Thyroid gland (tissue), 4 donors: ENCODE data around the gene FNDC5. TPM values are rescaled to one million over a fixed set of nuclear protein-coding genes. Genes with fewer than 3 reads are reported as not detected.

Source experiments
- DNase-seq, 2 donors: peaks; one replicate each; pipeline ENCODE4 v3.0.0-alpha.2; 2019
- H3K27ac ChIP-seq, 3 donors: fragments of 200-600 bp; sonication (generic); 1 replicate in 2 of 3; 2 replicates in 1 of 3; pipeline ENCODE4 v1.5.1; 2016 to 2019; ENCODE audit warnings: mild to moderate bottlenecking in 1 of 3, moderate library complexity in 1 of 3
- H3K27me3 ChIP-seq: fragments of 200-600 bp; sonication (generic); one replicate; pipeline ENCODE4 v1.5.1; 2019
- H3K36me3 ChIP-seq, 2 donors: fragments of 200-600 bp; sonication (generic); one replicate each; pipeline ENCODE4 v1.5.1; 2016 to 2019
- H3K4me1 ChIP-seq, 2 donors: fragments of 200-600 bp; sonication (generic); one replicate each; pipeline ENCODE4 v1.5.1; 2017 to 2019
- H3K4me3 ChIP-seq, 3 donors: fragments of 200-600 bp; sonication (generic); replicated peaks in 1 of 3; 1 replicate in 2 of 3; 2 replicates in 1 of 3; pipeline ENCODE4 v1.5.1; 2016; ENCODE audit warnings: mild to moderate bottlenecking in 1 of 3
- H3K9me3 ChIP-seq: fragments of 200-600 bp; sonication (generic); one replicate; pipeline ENCODE4 v1.5.1; 2017
- POLR2A ChIP-seq, 2 donors: fragments of 450-650 bp; IDR thresholded peaks; one replicate each; pipeline ENCODE4 v1.6.1; 2017; ENCODE audit warnings: antibody characterized with exemption in 2 of 2, mild to moderate bottlenecking in 2 of 2, moderate library complexity in 1 of 2
- whole genome bisulfite sequencing, 2 donors: methylation state at CpG; one replicate each; pipeline ENCODE4 v1.1.5; 2017; 5-methylcytosine and 5-hydroxymethylcytosine counted together
- intact Hi-C: fragments of 100-400 bp; cut with DNase I; formaldehyde crosslinking; loops from one replicate; pipeline ENCODE4 v1.15.1; 2023
- total RNA-seq, 4 donors: library from RNA; depleted of rRNA; stranded (reverse); fragments of >200 nt; gene quantifications; one replicate each; pipeline ENCODE4 v1.2.3, GENCODE V29; 2016
- TF ChIP-seq, protein P1 (sequence below), 6 experiments: fragments of 200-600 bp in 3 of 6; fragments of 450-650 bp in 3 of 6; sonication (generic) in 3 of 6; IDR thresholded peaks; one replicate each; pipeline ENCODE4 v1.5.1; 2016 to 2019; ENCODE audit warnings: antibody characterized with exemption in 6 of 6, mild to moderate bottlenecking in 2 of 6, inconsistent platforms in 1 of 6, moderate library complexity in 1 of 6

FNDC5 gene
- total RNA-seq, 4 donors from 2014 or later, result 0.27 to 4.0 (median 1.5) TPM

DNA sequence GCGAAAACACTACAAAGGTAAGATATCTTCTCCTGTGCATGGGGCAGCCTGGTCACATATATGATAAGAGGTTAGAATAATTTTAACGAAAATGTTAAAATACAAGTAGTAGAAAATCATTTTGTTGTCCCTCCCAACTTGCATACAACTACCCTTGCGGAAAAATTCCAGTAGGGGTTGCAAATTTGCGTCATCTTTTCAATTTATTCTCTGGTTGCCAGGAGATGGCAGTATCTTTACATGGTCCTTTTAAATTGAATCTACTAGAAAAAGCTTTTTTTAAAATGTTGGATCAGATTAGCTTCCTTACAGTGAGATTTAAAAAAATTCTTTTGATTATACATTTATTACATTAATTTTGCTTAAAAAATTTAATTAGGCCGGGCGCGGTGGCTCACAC is 42.4 kb downstream of the FNDC5 start:
- Histone ChIP-seq H3K27me3 (no peaks in the 10 kb centered on the region), H3K36me3 (peaks cover 43 to 48% of the 10 kb centered on the region in 2 donors), H3K4me1 (peaks cover 0 to 16% of the 10 kb centered on the region in 2 donors), H3K9me3 (no peaks in the 10 kb centered on the region), H3K27ac (no peak overlapping the region), H3K4me3 (no peak overlapping the region)
- intact Hi-C loops, result no loop called here
- WGBS, 2 donors, result 94 to 95% methylated on average over 7 of the region's 7 CpGs
- no peak for TF ChIP-seq POLR2A (IDR thresholded peaks at IDR 0.05)
- TF ChIP-seq, protein P1, sequence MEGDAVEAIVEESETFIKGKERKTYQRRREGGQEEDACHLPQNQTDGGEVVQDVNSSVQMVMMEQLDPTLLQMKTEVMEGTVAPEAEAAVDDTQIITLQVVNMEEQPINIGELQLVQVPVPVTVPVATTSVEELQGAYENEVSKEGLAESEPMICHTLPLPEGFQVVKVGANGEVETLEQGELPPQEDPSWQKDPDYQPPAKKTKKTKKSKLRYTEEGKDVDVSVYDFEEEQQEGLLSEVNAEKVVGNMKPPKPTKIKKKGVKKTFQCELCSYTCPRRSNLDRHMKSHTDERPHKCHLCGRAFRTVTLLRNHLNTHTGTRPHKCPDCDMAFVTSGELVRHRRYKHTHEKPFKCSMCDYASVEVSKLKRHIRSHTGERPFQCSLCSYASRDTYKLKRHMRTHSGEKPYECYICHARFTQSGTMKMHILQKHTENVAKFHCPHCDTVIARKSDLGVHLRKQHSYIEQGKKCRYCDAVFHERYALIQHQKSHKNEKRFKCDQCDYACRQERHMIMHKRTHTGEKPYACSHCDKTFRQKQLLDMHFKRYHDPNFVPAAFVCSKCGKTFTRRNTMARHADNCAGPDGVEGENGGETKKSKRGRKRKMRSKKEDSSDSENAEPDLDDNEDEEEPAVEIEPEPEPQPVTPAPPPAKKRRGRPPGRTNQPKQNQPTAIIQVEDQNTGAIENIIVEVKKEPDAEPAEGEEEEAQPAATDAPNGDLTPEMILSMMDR (IDR thresholded peaks at IDR 0.05), result peak in 1 of 6 experiments; percentile 8
- no peak for DNase-seq

DNA sequence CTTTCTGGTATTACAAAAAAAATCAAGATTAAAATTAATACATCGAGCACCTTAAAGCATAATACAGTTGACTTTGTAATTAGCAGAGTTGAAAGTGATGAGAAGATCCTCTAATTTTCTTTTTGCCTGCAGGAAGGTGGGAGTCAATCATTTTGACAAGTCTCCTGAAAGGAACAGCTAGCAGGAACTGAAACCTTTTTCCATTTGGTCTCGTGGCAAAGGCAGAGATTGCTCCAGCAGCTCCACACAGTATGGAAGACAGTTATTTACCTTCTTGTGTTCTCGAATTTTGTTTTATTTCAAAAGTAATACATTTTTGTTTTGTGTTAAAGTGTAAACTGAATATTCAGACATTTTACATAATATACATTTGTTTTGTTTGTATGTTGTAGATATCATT is 45.5 kb downstream of the FNDC5 start:
- 86 to 92% methylated on average over 3 of the region's 3 CpGs for WGBS, 2 donors
- H3K36me3 ChIP-seq, result peaks cover 33% of the 10 kb centered on the region in 2 donors

DNA sequence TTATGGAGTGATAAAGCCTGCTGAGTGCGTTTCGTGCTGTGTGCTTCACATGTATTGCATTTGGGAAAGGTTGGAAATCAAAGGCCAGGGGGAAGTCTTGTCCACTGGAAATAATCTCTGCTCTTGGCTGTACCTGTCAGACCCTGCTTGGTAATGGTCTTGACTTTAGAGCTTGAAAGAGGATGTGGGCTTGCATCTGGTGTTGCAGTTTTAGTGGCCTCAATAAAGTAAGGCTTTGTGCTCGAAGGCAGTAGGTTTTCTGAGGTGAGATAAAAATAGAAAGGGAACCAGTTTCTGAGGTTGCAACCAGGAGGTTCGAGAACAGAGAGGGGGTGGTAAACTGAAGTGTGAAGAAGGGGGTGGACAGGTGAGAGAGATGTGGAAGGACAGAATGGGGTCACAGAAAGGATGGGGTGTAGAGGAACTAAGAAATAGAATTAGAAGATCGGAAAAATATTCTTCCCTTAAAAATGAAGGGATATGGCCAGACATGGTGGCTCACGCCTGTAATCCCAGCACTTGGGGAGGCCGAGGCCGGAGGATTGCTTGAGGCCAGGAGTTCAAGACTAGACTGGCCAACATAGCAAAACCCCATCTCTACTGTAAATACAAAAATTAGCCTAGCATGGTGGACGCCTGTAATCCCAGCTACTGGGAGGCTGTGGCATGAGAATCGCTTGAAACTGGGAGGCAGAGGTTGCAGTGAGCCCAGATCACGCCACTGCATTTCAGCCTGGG is 51.7 kb downstream of the FNDC5 start:
- intact Hi-C loops, result no loop called here
- 70 to 73% methylated on average over 11 of the region's 11 CpGs for WGBS, 2 donors
- TF ChIP-seq POLR2A (IDR thresholded peaks at IDR 0.05), result no peak
- TF ChIP-seq, protein P1 (IDR thresholded peaks at IDR 0.05), result no peak
- H3K9me3 ChIP-seq, result no peaks in the 10 kb centered on the region
- H3K4me1 ChIP-seq, result peaks cover 25 to 41% of the 10 kb centered on the region in 2 donors
- DNase-seq, result no peak
- H3K4me3 ChIP-seq, result peak overlapping the region in 2 of 3 donors; percentile 70 to 73
- no peaks in the 10 kb centered on the region for H3K36me3 ChIP-seq
- peak overlapping the region; percentile 86 to 95 (median 91) for H3K27ac ChIP-seq
- no peaks in the 10 kb centered on the region for H3K27me3 ChIP-seq

More for the DNA sequence above, 45.5 kb downstream of the FNDC5 start:
- no peak for DNase-seq
- H3K27ac ChIP-seq, result no peak overlapping the region
- no peaks in the 10 kb centered on the region for H3K27me3 ChIP-seq
- intact Hi-C loops, result no loop called here
- H3K4me1 ChIP-seq, result peaks cover 0 to 11% of the 10 kb centered on the region in 2 donors
- no peak overlapping the region for H3K4me3 ChIP-seq
- TF ChIP-seq, protein P1 (IDR thresholded peaks at IDR 0.05), result no peak
- no peak for TF ChIP-seq POLR2A (IDR thresholded peaks at IDR 0.05)
- H3K9me3 ChIP-seq, result no peaks in the 10 kb centered on the region

DNA sequence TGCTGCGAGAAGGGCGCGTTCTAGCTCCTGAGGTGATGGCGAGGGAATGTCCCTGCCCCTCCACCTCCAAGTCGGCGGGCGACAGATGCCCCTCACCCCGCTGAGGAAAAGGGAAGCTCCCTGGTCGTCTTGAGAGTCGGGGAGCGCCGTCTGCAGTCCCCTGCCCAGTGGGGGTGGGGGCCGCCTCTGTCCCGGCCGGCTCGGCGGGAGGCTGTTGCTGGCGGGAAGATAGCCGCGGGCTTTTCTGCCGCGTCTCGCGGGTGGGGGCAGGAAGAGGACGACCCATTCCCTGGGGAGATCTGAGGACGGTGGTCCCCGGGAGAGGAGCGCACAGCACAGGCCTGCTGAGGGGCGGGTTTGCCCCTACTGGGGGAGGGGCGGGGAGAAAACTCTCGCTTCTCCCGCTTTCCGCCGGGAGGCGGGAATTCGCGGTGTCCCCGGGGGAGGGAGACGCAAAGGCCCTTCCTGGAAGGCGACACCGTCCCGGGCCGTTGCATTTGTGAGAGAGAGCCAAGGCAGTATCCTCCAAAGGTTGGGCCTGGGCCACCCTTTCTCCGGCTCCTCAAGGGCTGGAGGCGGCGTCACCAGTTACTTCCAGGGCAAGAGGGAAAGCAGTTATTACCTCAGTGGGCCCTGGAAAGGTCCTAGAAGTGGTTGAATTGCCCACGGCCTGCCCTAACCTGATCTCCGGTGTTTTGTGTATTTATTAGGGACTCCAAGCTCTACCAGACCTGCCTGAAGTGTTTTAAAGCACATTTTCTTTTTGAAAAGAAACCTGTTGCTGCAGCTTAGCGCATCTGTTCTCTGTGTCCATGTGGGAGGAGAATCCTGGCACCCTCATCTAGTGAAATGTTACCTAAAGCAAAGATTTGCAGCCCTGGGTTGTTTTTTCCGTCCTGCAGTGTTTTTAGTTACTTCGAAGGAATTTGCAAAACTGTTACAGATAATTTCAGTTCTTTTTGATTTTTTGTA is 52.6 kb downstream of the FNDC5 start:
- intact Hi-C loops, result no loop called here
- WGBS, 2 donors, result 1 to 4% methylated on average over 21 to 44 of the region's 51 CpGs

More for the DNA sequence above, 52.6 kb downstream of the FNDC5 start:
- Histone ChIP-seq H3K9me3 (no peaks in the 10 kb centered on the region), H3K4me1 (peaks cover 25 to 41% of the 10 kb centered on the region in 2 donors), H3K27me3 (no peaks in the 10 kb centered on the region), H3K36me3 (no peaks in the 10 kb centered on the region), H3K27ac (peak overlapping the region; percentile 86 to 95 (median 91)), H3K4me3 (peak overlapping the region; percentile 65 to 73 (median 70))
- TF ChIP-seq, protein P1 (IDR thresholded peaks at IDR 0.05), result peak in 1 of 6 experiments; percentile 4
- TF ChIP-seq POLR2A (IDR thresholded peaks at IDR 0.05), result peak; percentile 7 to 53
- peak; percentile 96 for DNase-seq
